GM19455 (cell line): ENCODE measurements around the gene RTL1.

ENCODE experiments used
- ATAC-seq: cut with Tn5 transposase; IDR thresholded peaks from one replicate; pipeline ENCODE4 v1.9.1; 2021; ENCODE audit not compliant: unreplicated experiment

Gene RTL1

DNA sequence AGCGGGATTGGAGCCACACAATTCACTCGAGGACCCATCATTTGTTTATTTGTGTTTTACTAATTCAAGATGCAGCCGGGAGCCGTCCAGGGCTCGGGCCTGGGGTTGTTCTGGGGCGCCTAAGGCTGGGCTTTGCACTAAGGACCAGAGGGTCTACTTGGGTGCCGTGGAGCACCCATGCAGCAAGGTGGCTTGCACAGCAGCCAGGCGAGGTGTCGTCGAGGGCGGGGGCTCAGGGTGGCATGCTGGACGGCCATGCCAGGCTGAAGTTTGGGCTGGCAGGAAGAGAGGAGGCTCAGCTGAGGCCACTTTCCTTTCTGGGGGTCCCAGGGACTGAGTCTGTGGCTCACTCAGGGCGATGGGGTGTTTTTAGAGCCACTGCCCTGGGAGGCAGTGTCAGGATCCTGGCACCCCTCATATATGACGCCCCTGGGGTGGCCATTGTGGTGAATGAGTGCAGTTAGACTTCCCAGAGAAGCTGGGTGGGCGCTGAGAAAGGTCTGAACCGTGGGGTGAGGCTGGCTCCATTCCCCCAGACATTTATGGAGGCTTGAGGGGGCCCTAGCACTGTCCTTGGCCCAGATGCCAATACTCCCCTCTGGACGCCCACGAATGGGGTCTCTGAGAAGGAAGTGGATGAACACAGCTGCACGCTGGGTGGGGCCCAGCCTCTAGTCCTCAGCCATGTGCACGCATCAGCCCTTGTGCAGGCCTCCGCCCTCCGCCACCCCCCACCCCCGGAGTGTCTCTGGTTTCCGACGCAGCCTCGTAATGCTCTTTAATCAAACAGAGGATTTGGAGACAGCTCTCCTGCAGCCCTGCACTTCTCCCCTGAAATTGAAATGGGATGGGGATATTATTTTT lies 66.3 kb downstream of the RTL1 start:
- ATAC-seq, result no peak

GRCh38 chr14:100836311-100836805 lies 67.2 kb downstream of the RTL1 start:
- no peak for ATAC-seq

- ATAC-seq, result no peak
Measured at GRCh38 chr14:100835548-100836310, 67.8 kb downstream of the RTL1 start.

- ATAC-seq, result no peak
Measured at GRCh38 chr14:100834794-100835547, 68.6 kb downstream of the RTL1 start.

DNA sequence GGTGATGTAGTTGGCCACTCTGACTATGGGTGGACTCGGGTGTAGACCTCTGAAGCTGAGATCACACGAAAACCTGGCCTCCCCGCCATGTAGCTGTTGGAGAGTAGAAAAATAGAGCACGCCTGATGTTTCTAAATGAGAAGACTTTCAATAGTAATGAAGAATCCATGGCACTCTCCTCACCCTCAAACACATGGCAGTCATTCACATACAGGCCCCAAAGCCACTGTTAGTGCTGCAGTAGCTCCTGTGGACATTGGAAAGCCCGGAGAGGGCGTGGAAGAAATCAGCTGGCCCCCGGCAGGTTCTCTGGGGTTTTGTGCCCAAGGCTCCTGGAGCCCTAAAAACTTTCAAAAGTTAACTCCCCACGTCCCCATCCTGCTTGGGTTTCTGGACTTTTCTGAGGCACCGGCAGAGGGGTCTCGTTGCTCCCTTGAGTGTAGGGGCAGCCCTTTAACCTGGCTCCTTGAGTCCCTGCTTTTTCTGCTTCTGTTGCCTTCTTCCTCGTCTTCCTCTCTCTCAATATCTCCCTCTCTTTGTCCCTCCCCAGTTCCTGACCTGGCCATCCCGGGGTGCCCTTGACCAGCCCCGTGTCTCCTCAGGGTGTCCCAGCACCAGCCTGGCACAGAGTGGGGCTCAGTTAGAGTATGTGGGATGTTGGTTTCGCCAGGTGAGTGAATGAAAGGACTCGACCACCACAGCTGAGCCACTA lies 69.3 kb downstream of the RTL1 start:
- no peak for ATAC-seq

- ATAC-seq, result no peak
Measured at GRCh38 chr14:100832311-100832960, 71.1 kb downstream of the RTL1 start.

GRCh38 chr14:100830681-100831080 lies 72.8 kb downstream of the RTL1 start:
- ATAC-seq, result no peak
